Endothelial cell of umbilical vein (primary cell): ENCODE measurements around the gene NEU3. TPM values are rescaled to one million over a fixed set of nuclear protein-coding genes. Genes with fewer than 3 reads are reported as not detected.

ENCODE experiments used
- BruUV-seq: library from RNA; stranded (reverse); fragments of 400-500 nt; replicated peaks from 2 replicates; lab custom pipeline; 2021; lab: Mats Ljungman, UMichigan
- CTCF ChIA-PET: fragments of 300-600, 350-600 bp; sonication (Branson Sonifier 250); formaldehyde crosslinking; loops from one replicate; lab custom pipeline; 2021; ENCODE audit warnings: antibody characterized with exemption, inconsistent platforms; lab: Charles Lee
- POLR2A ChIA-PET: fragments of 300-600, 350-600 bp; sonication (Branson Sonifier 250); formaldehyde crosslinking; loops from one replicate; lab custom pipeline; 2021; ENCODE audit warnings: antibody characterized with exemption, inconsistent platforms; lab: Charles Lee
- DNase-seq: peaks from one replicate; pipeline ENCODE4 v3.0.0-alpha.2; 2011; ENCODE audit warnings: low read depth, low spot score
- FAIRE-seq: peaks from 2 replicates; lab custom pipeline; 2011; peaks lifted over from hg19 to GRCh38; lab: Jason Lieb, UNC
- H2AFZ ChIP-seq: 2 replicates; pipeline ENCODE4 v1.6.0; 2012; ENCODE audit warnings: low read depth, low read length, control low read depth, inconsistent platforms
- H3K27ac ChIP-seq: 2 replicates; pipeline ENCODE4 v1.5.1; 2011; ENCODE audit warnings: low read depth, mild to moderate bottlenecking, control low read depth, low read length, moderate library complexity; ENCODE audit not compliant: insufficient read depth
- H3K27me3 ChIP-seq, 2 experiments: 2 replicates each; pipeline versions ENCODE4 v1.6.0 to v1.6.1; 2011; ENCODE audit warnings: low read length in 2 of 2, mixed read lengths in 1 of 2; ENCODE audit not compliant: control insufficient read depth in 2 of 2, insufficient read depth in 2 of 2
- H3K36me3 ChIP-seq, 2 experiments: 2 replicates in 1 of 2; 3 replicates in 1 of 2; pipeline ENCODE4 v1.5.1; 2011; ENCODE audit warnings: low read length in 2 of 2, mild to moderate bottlenecking in 1 of 2, moderate library complexity in 1 of 2; ENCODE audit not compliant: control insufficient read depth in 2 of 2, insufficient read depth in 2 of 2; ENCODE audit errors: extremely low read depth in 1 of 2
- H3K4me1 ChIP-seq: 3 replicates; pipeline ENCODE4 v1.5.1; 2011; ENCODE audit warnings: mild to moderate bottlenecking, low read length; ENCODE audit not compliant: control insufficient read depth, insufficient read depth; ENCODE audit errors: extremely low read depth
- H3K4me2 ChIP-seq: 2 replicates; pipeline ENCODE4 v1.6.1; 2011; ENCODE audit warnings: low read length, control low read depth, mixed read lengths; ENCODE audit not compliant: insufficient read depth
- H3K4me3 ChIP-seq, 3 experiments: fragments of 200-600 bp in 1 of 3; sonication (generic), shearing (Covaris generic) in 1 of 3; replicated peaks in 1 of 3; 2 replicates each; pipeline ENCODE4 v1.5.1; 2011 to 2016; ENCODE audit warnings: control low read depth in 3 of 3, low read length in 3 of 3, mild to moderate bottlenecking in 2 of 3, inconsistent platforms in 1 of 3, low read depth in 1 of 3, moderate library complexity in 1 of 3; ENCODE audit not compliant: insufficient read depth in 1 of 3
- H3K79me2 ChIP-seq: 2 replicates; pipeline ENCODE4 v1.6.0; 2012; ENCODE audit warnings: low read length, inconsistent platforms; ENCODE audit not compliant: control insufficient read depth, insufficient read depth
- H3K9ac ChIP-seq: replicated peaks from 2 replicates; pipeline ENCODE3; 2011; ENCODE audit warnings: low read length, control low read depth; ENCODE audit not compliant: insufficient read depth; ENCODE audit errors: extremely low read depth
- H3K9me1 ChIP-seq: replicated peaks from 3 replicates; pipeline ENCODE4 v1.6.0; 2011; ENCODE audit warnings: mild to moderate bottlenecking, low read length; ENCODE audit not compliant: control insufficient read depth, insufficient read depth; ENCODE audit errors: extremely low read depth
- H3K9me3 ChIP-seq: replicated peaks from 2 replicates; pipeline ENCODE4 v1.5.1; 2012; ENCODE audit warnings: low read length, inconsistent platforms; ENCODE audit not compliant: control insufficient read depth, insufficient read depth
- H4K20me1 ChIP-seq: replicated peaks from 2 replicates; pipeline ENCODE3; 2011; ENCODE audit warnings: mild to moderate bottlenecking, low read length; ENCODE audit not compliant: control insufficient read depth, insufficient read depth; ENCODE audit errors: extremely low read depth
- CTCF ChIP-seq, 2 donors: IDR thresholded peaks; 1 replicate in 1 of 2; 2 replicates in 1 of 2; pipeline ENCODE4 v1.5.1; 2011; ENCODE audit warnings: low read length in 2 of 2, mild to moderate bottlenecking in 2 of 2, moderate library complexity in 2 of 2, control low read depth in 1 of 2, inconsistent platforms in 1 of 2, low read depth in 1 of 2; ENCODE audit not compliant: insufficient read depth in 1 of 2; ENCODE audit errors: extremely low read depth in 1 of 2
- EZH2 ChIP-seq: IDR thresholded peaks from 2 replicates; pipeline ENCODE4 v1.6.1; 2012; ENCODE audit warnings: borderline replicate concordance, low read depth, mild to moderate bottlenecking, moderate library complexity, low read length, inconsistent platforms; ENCODE audit not compliant: severe bottlenecking
- FOS ChIP-seq: IDR thresholded peaks from 2 replicates; pipeline ENCODE4 v1.6.1; 2011; ENCODE audit warnings: mild to moderate bottlenecking, low read length, moderate library complexity, borderline replicate concordance; ENCODE audit not compliant: insufficient read depth
- GATA2 ChIP-seq: IDR thresholded peaks from 2 replicates; pipeline ENCODE4 v1.7.0; 2011; ENCODE audit warnings: low read depth, mild to moderate bottlenecking, moderate library complexity, mixed read lengths, low read length; ENCODE audit not compliant: insufficient read length, insufficient read depth
- JUN ChIP-seq: IDR thresholded peaks from 2 replicates; pipeline ENCODE4 v1.6.1; 2011; ENCODE audit warnings: borderline replicate concordance, low read depth; ENCODE audit not compliant: insufficient read length, insufficient read depth
- MAX ChIP-seq: IDR thresholded peaks from 2 replicates; pipeline ENCODE4 v1.6.1; 2011; ENCODE audit not compliant: insufficient read depth, insufficient read length
- MYC ChIP-seq: IDR thresholded peaks from one replicate; pipeline ENCODE4 v1.6.1; 2011; ENCODE audit warnings: mild to moderate bottlenecking, low read depth, low read length
- POLR2A ChIP-seq: IDR thresholded peaks from 2 replicates; pipeline ENCODE4 v1.6.1; 2012; ENCODE audit warnings: low read depth, mild to moderate bottlenecking, control low read depth, low read length
- POLR2AphosphoS5 ChIP-seq: IDR thresholded peaks from 2 replicates; pipeline ENCODE4 v1.6.1; 2012; ENCODE audit warnings: low read depth, mild to moderate bottlenecking, control low read depth, low read length, moderate library complexity; ENCODE audit not compliant: insufficient read depth
- dilution Hi-C: fragments of 300-500 bp; cut with MboI; formaldehyde crosslinking; loops from one replicate; pipeline ENCODE4 v1.15.0; 2019; ENCODE audit warnings: low sequenced_read_pairs; ENCODE audit not compliant: extremely low pct_ligation_motif_present
- intact Hi-C: fragments of 100-400 bp; cut with micrococcal nuclease; formaldehyde crosslinking; loops from one replicate; pipeline ENCODE4 v1.10.0; 2022
- polyA plus RNA-seq, 4 experiments: library from polyadenylated mRNA; depleted of rRNA in 3 of 4; stranded (reverse) in 3 of 4; unstranded in 1 of 4; fragments of >200 nt; gene quantifications; 2 replicates each; pipeline versions ENCODE4 v1.2.1 to v1.2.3, GENCODE V29; 2011 to 2012; ENCODE audit warnings: missing spikeins in 1 of 4
- total RNA-seq: library from RNA; stranded (reverse); gene quantifications from 2 replicates; pipeline ENCODE4 v1.2.3, GENCODE V29; 2021

Gene NEU3
- total and polyA plus RNA-seq, 2 donors (not counting 3 experiments of a cell fraction or from before 2014, with no cell fraction given), result 5.9 to 7.0 TPM

GRCh38 chr11:75022296-75022695 is 33.6 kb downstream of the NEU3 start:
- H3K79me2 ChIP-seq, result no peaks in the 10 kb centered on the region
- intact Hi-C loops (loop anchor here (2.0 kb wide), 1 partner anchor 93 kb away; no protein-coding TSS in a partner anchor), dilution Hi-C loops (loop anchor here (25.0 kb wide), 1 partner anchor 110 kb away; no protein-coding TSS in a partner anchor)
- no peak for DNase-seq
- H3K27ac ChIP-seq, result no peak overlapping the region
- no TSS peak for BruUV-seq
- TF ChIP-seq EZH2 (no peak), MYC (no peak), FOS (no peak), JUN (no peak), MAX (no peak), POLR2AphosphoS5 (no peak), CTCF (IDR thresholded peaks at IDR 0.05; ENCODE audit: extremely low read depth in 1 of 2, insufficient read depth in 1 of 2, low read depth in 1 of 2, low read length in 2 of 2) (no peak), POLR2A (no peak), GATA2 (no peak)
- ChIA-PET CTCF (interaction anchor here (0.6 to 5.7 kb wide), 60 partner anchors 8 to 435 kb away, joined by 3 to 159 read pairs (median 5); partner anchors contain the start of genes NEU3, SLCO2B1, SPCS2 and TPBGL), POLR2A (no interaction called here)
- no peak for FAIRE-seq
- no peaks in the 10 kb centered on the region for H3K9me3 ChIP-seq
- H3K4me2 ChIP-seq, result no peak overlapping the region
- no peak overlapping the region for H2AFZ ChIP-seq
- H3K36me3 ChIP-seq, result no peaks in the 10 kb centered on the region
- H3K9ac ChIP-seq, result no peak overlapping the region
- no peaks in the 10 kb centered on the region for H3K9me1 ChIP-seq
- H3K4me3 ChIP-seq, result no peak overlapping the region
- no peaks in the 10 kb centered on the region for H3K4me1 ChIP-seq
- peaks cover 0 to 2% of the 10 kb centered on the region in 2 experiments for H3K27me3 ChIP-seq
- H4K20me1 ChIP-seq, result no peaks in the 10 kb centered on the region
